GM12878 (cell line): ENCODE results near the gene PYGB. TPM values are rescaled to one million over a fixed set of nuclear protein-coding genes. Genes with fewer than 3 reads are reported as not detected.

Source experiments
- ATAC-seq: fragments of 200-7000 bp; cut with Tn5 transposase; 3 replicates; pipeline ENCODE4 v1.9.1; 2020; ENCODE audit warnings: mild to moderate bottlenecking, moderate library complexity
- BruUV-seq: library from RNA; stranded (reverse); fragments of 400-500 nt; replicated peaks from 2 replicates; lab custom pipeline; 2021; lab: Mats Ljungman, UMichigan
- CTCF ChIA-PET: fragments of 300-600 bp; sonication (Branson Sonifier 250); formaldehyde crosslinking; extraction: SDS; loops from one replicate; lab custom pipeline; 2021; ENCODE audit warnings: inconsistent platforms; lab: Yijun Ruan, JAX
- POLR2A ChIA-PET: fragments of 350-600 bp; formaldehyde crosslinking; extraction: SDS; loops from one replicate; lab custom pipeline; 2021; ENCODE audit warnings: inconsistent platforms; lab: Charles Lee
- RAD21 ChIA-PET: fragments of 300-600 bp; sonication (Branson Sonifier 250); formaldehyde crosslinking; loops from one replicate; lab custom pipeline; 2023; ENCODE audit warnings: antibody characterized with exemption; ENCODE audit not compliant: unreplicated experiment; lab: Charles Lee
- SMC1A ChIA-PET: fragments of 300-600 bp; sonication (Branson Sonifier 250); formaldehyde crosslinking; loops from one replicate; lab custom pipeline; 2023; ENCODE audit not compliant: unreplicated experiment, uncharacterized antibody; lab: Charles Lee
- DNase-seq: peaks from one replicate; pipeline ENCODE4 v3.0.0-alpha.2; 2011; ENCODE audit warnings: low read depth, low spot score
- FAIRE-seq: peaks from 3 replicates; lab custom pipeline; 2011; peaks lifted over from hg19 to GRCh38; lab: Jason Lieb, UNC
- H2AFZ ChIP-seq: 2 replicates; pipeline ENCODE4 v1.6.0; 2011; ENCODE audit warnings: low read depth, low read length, control low read depth; ENCODE audit not compliant: control insufficient read depth
- H3K27ac ChIP-seq: 2 replicates; pipeline ENCODE4 v1.5.1; 2011; ENCODE audit warnings: control low read depth; ENCODE audit not compliant: control insufficient read depth, insufficient read depth
- H3K27me3 ChIP-seq, 2 experiments: replicated peaks in 1 of 2; 2 replicates each; pipeline versions ENCODE4 v1.6.0 to v1.6.1; 2011; ENCODE audit warnings: low read length in 1 of 2; ENCODE audit not compliant: control insufficient read depth in 2 of 2, insufficient read depth in 2 of 2
- H3K36me3 ChIP-seq, 2 experiments: 2 replicates each; pipeline ENCODE4 v1.5.1; 2011; ENCODE audit warnings: low read length in 1 of 2; ENCODE audit not compliant: control insufficient read depth in 2 of 2, insufficient read depth in 2 of 2
- H3K4me1 ChIP-seq: 2 replicates; pipeline ENCODE4 v1.6.1; 2011; ENCODE audit warnings: mild to moderate bottlenecking, low read length, moderate library complexity, mixed read lengths; ENCODE audit not compliant: control insufficient read depth, insufficient read depth
- H3K4me2 ChIP-seq: 2 replicates; pipeline ENCODE4 v1.6.0; 2011; ENCODE audit warnings: control low read depth; ENCODE audit not compliant: control insufficient read depth, insufficient read depth
- H3K4me3 ChIP-seq: fragments of 200-600 bp; sonication (generic); 2 replicates; pipeline ENCODE4 v1.5.1; 2016
- H3K79me2 ChIP-seq: 2 replicates; pipeline ENCODE4 v1.6.0; 2011; ENCODE audit warnings: low read length; ENCODE audit not compliant: control insufficient read depth, insufficient read depth
- H3K9ac ChIP-seq: 2 replicates; pipeline ENCODE4 v1.8.0; 2011; ENCODE audit warnings: low read length, control low read depth, mixed read lengths; ENCODE audit not compliant: control insufficient read depth, insufficient read depth
- H3K9me3 ChIP-seq: replicated peaks from 3 replicates; pipeline ENCODE4 v1.5.1; 2011; ENCODE audit warnings: mild to moderate bottlenecking, low read length; ENCODE audit not compliant: control insufficient read depth, insufficient read depth
- H4K20me1 ChIP-seq: 2 replicates; pipeline ENCODE4 v1.6.0; 2011; ENCODE audit not compliant: control insufficient read depth, insufficient read depth
- BCLAF1 ChIP-seq: fragments of 450-650 bp; IDR thresholded peaks from 2 replicates; pipeline ENCODE4 v1.6.1; 2017; ENCODE audit warnings: antibody characterized with exemption, mild to moderate bottlenecking, moderate library complexity
- FOS ChIP-seq: IDR thresholded peaks from 3 replicates; pipeline ENCODE4 v1.6.1; 2011; ENCODE audit warnings: borderline replicate concordance; ENCODE audit not compliant: insufficient read length; ENCODE audit errors: extremely low read depth
- RELA ChIP-seq: fragments of 450-650 bp; IDR thresholded peaks from 2 replicates; pipeline ENCODE4 v1.8.0; 2014; ENCODE audit warnings: borderline replicate concordance; ENCODE audit not compliant: partially characterized antibody
- ZBED1 ChIP-seq: IDR thresholded peaks from 2 replicates; pipeline ENCODE4 v1.6.1; 2016; ENCODE audit warnings: borderline replicate concordance
- ZBTB40 ChIP-seq: fragments of 450-650 bp; IDR thresholded peaks from 2 replicates; pipeline ENCODE4 v1.6.1; 2016; ENCODE audit warnings: mild to moderate bottlenecking, moderate library complexity, borderline replicate concordance
- WGBS: methylation state at CpG from one replicate; pipeline ENCODE4 v1.1.6; 2016; ENCODE audit warnings: low lambda C conversion rate; ENCODE audit not compliant: insufficient replicate concordance, insufficient coverage; ENCODE audit errors: missing lambda C conversion rate; 5-methylcytosine and 5-hydroxymethylcytosine counted together
- in situ Hi-C: fragments of 300-500 bp; cut with MboI; formaldehyde crosslinking; loops from 9 replicates; pipeline ENCODE4 v1.14.3; 2018; ENCODE audit warnings: mixed read lengths
- intact Hi-C: fragments of 100-400 bp; cut with micrococcal nuclease; formaldehyde crosslinking; loops from one replicate; pipeline ENCODE4 v1.14.2; 2022; ENCODE audit not compliant: unreplicated experiment
- polyA plus RNA-seq, 11 experiments: library from polyadenylated mRNA; depleted of rRNA in 4 of 11; unstranded in 6 of 11; stranded (reverse) in 5 of 11; fragments of >200 nt; fragmentation: Nextera tagmentation in 4 of 11; fragmentation: Illumina TruSeq in 1 of 11; extraction: Ambion mirVana in 4 of 11; extraction: Trizol in 1 of 11; gene quantifications; 1 replicate in 1 of 11; 2 replicates in 10 of 11; pipeline versions ENCODE4 v1.2.1 to v1.2.3, GENCODE V29; 2011 to 2016; ENCODE audit warnings: inconsistent platforms in 2 of 11, missing spikeins in 2 of 11, low read depth in 1 of 11
- total RNA-seq, 4 experiments: library from RNA; depleted of rRNA in 3 of 4; stranded (reverse); fragments of >200 nt in 3 of 4; fragmentation: Illumina TruSeq in 1 of 4; extraction: Trizol in 1 of 4; gene quantifications; 2 replicates each; pipeline versions ENCODE4 v1.2.1 to v1.2.3, GENCODE V29; 2013 to 2021
- TF ChIP-seq, protein P1 (sequence below): IDR thresholded peaks from 2 replicates; pipeline ENCODE4 v1.6.1; 2012; ENCODE audit warnings: mild to moderate bottlenecking, low read depth, low read length

Gene PYGB
- total and polyA plus RNA-seq, 10 of the 15 experiments (the other 5 are each of a cell fraction or from before 2014, with no cell fraction given), result 0.34 to 33.5 (median 21.8) TPM

DNA sequence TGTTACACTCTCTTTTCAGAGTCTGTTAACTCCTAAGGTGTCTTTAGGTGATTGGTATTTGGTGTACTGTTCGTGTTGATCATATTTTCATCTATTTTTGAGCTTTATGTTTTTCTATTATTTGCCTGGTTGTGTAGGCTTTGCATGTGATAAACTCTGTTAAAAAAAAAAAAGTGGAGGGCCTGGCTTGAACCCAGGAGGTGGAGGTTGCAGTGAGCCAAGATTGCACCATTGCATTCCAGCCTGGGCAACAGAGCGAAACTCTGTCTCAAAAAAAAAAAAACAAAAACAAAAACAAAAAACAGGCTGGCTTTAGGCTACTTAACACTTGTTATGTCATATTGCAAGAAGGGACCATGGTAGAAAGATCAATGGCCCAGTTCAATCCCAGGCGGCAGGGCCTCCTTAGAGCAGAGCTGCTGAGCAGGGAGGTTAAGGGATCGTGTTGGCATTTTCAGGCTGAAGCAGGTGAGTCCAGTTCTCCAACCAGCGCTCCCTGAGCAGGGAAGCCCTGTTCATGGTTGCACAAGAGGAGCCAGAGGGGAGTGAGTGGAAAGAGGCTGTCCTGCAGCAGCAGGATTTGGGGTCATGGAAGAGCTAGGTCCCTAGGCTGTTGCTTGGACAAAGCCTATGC, 8.5 kb downstream of the PYGB start:
- Histone ChIP-seq H3K4me3 (no peak overlapping the region), H3K9me3 (no peaks in the 10 kb centered on the region), H3K79me2 (peaks cover 5% of the 10 kb centered on the region), H3K27me3 (no peaks in the 10 kb centered on the region), H4K20me1 (0 out of 2 replicates have a peak, but pooled peaks cover 2% of the 10 kb centered on the region), H3K4me1 (peaks cover 16% of the 10 kb centered on the region), H3K4me2 (no peak overlapping the region), H3K36me3 (peaks cover 2 to 5% of the 10 kb centered on the region in 2 experiments; a peak in 3 of 4 replicates), H3K27ac (no peak overlapping the region), H2AFZ (no peak overlapping the region), H3K9ac (no peak overlapping the region)
- DNase-seq (no peak), ATAC-seq (no peak), FAIRE-seq (no peak)
- TF ChIP-seq ZBED1, result no peak
- no peak for TF ChIP-seq BCLAF1
- no peak for TF ChIP-seq RELA
- no peak for TF ChIP-seq FOS
- TF ChIP-seq, protein P1, sequence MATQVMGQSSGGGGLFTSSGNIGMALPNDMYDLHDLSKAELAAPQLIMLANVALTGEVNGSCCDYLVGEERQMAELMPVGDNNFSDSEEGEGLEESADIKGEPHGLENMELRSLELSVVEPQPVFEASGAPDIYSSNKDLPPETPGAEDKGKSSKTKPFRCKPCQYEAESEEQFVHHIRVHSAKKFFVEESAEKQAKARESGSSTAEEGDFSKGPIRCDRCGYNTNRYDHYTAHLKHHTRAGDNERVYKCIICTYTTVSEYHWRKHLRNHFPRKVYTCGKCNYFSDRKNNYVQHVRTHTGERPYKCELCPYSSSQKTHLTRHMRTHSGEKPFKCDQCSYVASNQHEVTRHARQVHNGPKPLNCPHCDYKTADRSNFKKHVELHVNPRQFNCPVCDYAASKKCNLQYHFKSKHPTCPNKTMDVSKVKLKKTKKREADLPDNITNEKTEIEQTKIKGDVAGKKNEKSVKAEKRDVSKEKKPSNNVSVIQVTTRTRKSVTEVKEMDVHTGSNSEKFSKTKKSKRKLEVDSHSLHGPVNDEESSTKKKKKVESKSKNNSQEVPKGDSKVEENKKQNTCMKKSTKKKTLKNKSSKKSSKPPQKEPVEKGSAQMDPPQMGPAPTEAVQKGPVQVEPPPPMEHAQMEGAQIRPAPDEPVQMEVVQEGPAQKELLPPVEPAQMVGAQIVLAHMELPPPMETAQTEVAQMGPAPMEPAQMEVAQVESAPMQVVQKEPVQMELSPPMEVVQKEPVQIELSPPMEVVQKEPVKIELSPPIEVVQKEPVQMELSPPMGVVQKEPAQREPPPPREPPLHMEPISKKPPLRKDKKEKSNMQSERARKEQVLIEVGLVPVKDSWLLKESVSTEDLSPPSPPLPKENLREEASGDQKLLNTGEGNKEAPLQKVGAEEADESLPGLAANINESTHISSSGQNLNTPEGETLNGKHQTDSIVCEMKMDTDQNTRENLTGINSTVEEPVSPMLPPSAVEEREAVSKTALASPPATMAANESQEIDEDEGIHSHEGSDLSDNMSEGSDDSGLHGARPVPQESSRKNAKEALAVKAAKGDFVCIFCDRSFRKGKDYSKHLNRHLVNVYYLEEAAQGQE, result no peak
- TF ChIP-seq ZBTB40, result no peak
- 96% methylated on average over 5 of the region's 5 CpGs for WGBS
- intact Hi-C loops, result no loop called here
- RAD21 ChIA-PET, result no interaction called here
- SMC1A ChIA-PET, result interaction anchor here (1.0 kb wide), 1 partner anchor 140 kb away, joined by 3 read pairs; no protein-coding TSS in a partner anchor
- in situ Hi-C loops, result loop anchor here (25.0 kb wide), 1 partner anchor 1894 kb away; the partner anchor contains the start of genes GZF1 and NXT1
- BruUV-seq, result no TSS peak
- POLR2A ChIA-PET, result no interaction called here
- CTCF ChIA-PET, result interaction anchor here (0.8 kb wide), 1 partner anchor 37 kb away, joined by 3 read pairs; no protein-coding TSS in a partner anchor
